B cell (primary cell): Measurements from ENCODE around the gene HSD17B4. TPM values are rescaled to one million over a fixed set of nuclear protein-coding genes. Genes with fewer than 3 reads are reported as not detected.

Experiments used
- ATAC-seq: fragments of 200-7000 bp; cut with Tn5 transposase; one replicate; pipeline ENCODE4 v1.10.0; 2021; ENCODE audit warnings: low read depth, mild to moderate bottlenecking, moderate number of reproducible peaks, moderate library complexity
- CTCF ChIA-PET: fragments of 350-600 bp; sonication (Branson Sonifier 250); formaldehyde crosslinking; loops from one replicate; lab custom pipeline; 2021; ENCODE audit warnings: antibody characterized with exemption, inconsistent platforms; lab: Charles Lee
- POLR2A ChIA-PET: fragments of 350-600 bp; sonication (Branson Sonifier 250); formaldehyde crosslinking; loops from one replicate; lab custom pipeline; 2021; ENCODE audit warnings: antibody characterized with exemption; lab: Charles Lee
- DNase-seq: peaks from one replicate; pipeline ENCODE4 v3.0.0; 2013
- H2AFZ ChIP-seq: 2 replicates; pipeline ENCODE4 v1.6.1; 2012; ENCODE audit warnings: mild to moderate bottlenecking, low read depth, low read length; ENCODE audit not compliant: insufficient read depth, poor library complexity, severe bottlenecking
- H3K27ac ChIP-seq, 2 donors: 1 replicate in 1 of 2; 2 replicates in 1 of 2; pipeline ENCODE4 v1.5.1; 2012 to 2013; ENCODE audit warnings: low read length in 2 of 2, mild to moderate bottlenecking in 2 of 2, moderate library complexity in 1 of 2
- H3K27me3 ChIP-seq, 4 experiments: fragments of 200-600 bp in 1 of 4; sonication (generic) in 1 of 4; replicated peaks in 1 of 4; 1 replicate in 2 of 4; 2 replicates in 2 of 4; pipeline versions ENCODE4 v1.6.1 to v1.7.0; 2013 to 2016; ENCODE audit warnings: low read length in 3 of 4, mild to moderate bottlenecking in 2 of 4, mixed read lengths in 1 of 4, moderate library complexity in 1 of 4; ENCODE audit not compliant: insufficient read depth in 4 of 4, control insufficient read depth in 3 of 4; ENCODE audit errors: control extremely low read depth in 1 of 4
- H3K36me3 ChIP-seq, 2 experiments: replicated peaks in 1 of 2; 1 replicate in 1 of 2; 2 replicates in 1 of 2; pipeline versions ENCODE4 v1.6.1 to v1.7.1; 2013; ENCODE audit warnings: low read length in 1 of 2; ENCODE audit not compliant: insufficient read depth in 2 of 2, control insufficient read depth in 1 of 2; ENCODE audit errors: control extremely low read depth in 1 of 2, extremely low read depth in 1 of 2
- H3K4me1 ChIP-seq, 2 donors: fragments of 200-600 bp in 1 of 2; sonication (generic) in 1 of 2; 1 replicate in 1 of 2; 2 replicates in 1 of 2; pipeline versions ENCODE4 v1.5.1 to v1.6.1; 2013 to 2017; ENCODE audit warnings: low read length in 2 of 2; ENCODE audit not compliant: control insufficient read depth in 2 of 2, insufficient read depth in 2 of 2
- H3K4me2 ChIP-seq: replicated peaks from 2 replicates; pipeline ENCODE3; 2012; ENCODE audit warnings: mild to moderate bottlenecking, low read depth, low read length; ENCODE audit not compliant: poor library complexity, severe bottlenecking
- H3K4me3 ChIP-seq, 5 experiments: fragments of 200-600 bp in 1 of 5; sonication (generic) in 1 of 5; 1 replicate in 3 of 5; 2 replicates in 2 of 5; pipeline versions ENCODE4 v1.5.1 to v1.7.0; 2011 to 2016; ENCODE audit warnings: low read length in 4 of 5, mild to moderate bottlenecking in 4 of 5, low read depth in 2 of 5, control low read depth in 1 of 5, moderate library complexity in 1 of 5; ENCODE audit not compliant: insufficient read depth in 1 of 5; ENCODE audit errors: control extremely low read depth in 1 of 5, extremely low read depth in 1 of 5
- H3K79me2 ChIP-seq: fragments of 200-600 bp; sonication (generic); one replicate; pipeline ENCODE4 v1.6.0; 2016; ENCODE audit warnings: low read length; ENCODE audit not compliant: control insufficient read depth, insufficient read depth
- H3K9ac ChIP-seq: fragments of 200-600 bp; sonication (generic); 2 replicates; pipeline ENCODE4 v1.6.1; 2017; ENCODE audit warnings: mild to moderate bottlenecking, low read length, moderate library complexity
- H3K9me3 ChIP-seq, 3 donors: one replicate each; pipeline versions ENCODE4 v1.6.1 to v1.7.1; 2013; ENCODE audit warnings: low read length in 2 of 3; ENCODE audit not compliant: control insufficient read depth in 2 of 3, insufficient read depth in 1 of 3; ENCODE audit errors: control extremely low read depth in 1 of 3
- H4K20me1 ChIP-seq: 2 replicates; pipeline ENCODE4 v1.6.0; 2012; ENCODE audit warnings: mild to moderate bottlenecking, low read length; ENCODE audit not compliant: insufficient read depth, control insufficient read depth, poor library complexity, severe bottlenecking
- H3K27ac Mint-ChIP-seq: one replicate; pipeline ENCODE4 v1.8.0; 2021; ENCODE audit warnings: mixed read lengths
- H3K27me3 Mint-ChIP-seq: one replicate; pipeline ENCODE4 v1.8.0; 2021; ENCODE audit warnings: mixed read lengths
- H3K4me1 Mint-ChIP-seq: one replicate; pipeline ENCODE4 v1.8.0; 2021; ENCODE audit warnings: mixed read lengths
- H3K4me3 Mint-ChIP-seq: one replicate; pipeline ENCODE4 v1.8.0; 2021; ENCODE audit warnings: mixed read lengths
- H3K9me3 Mint-ChIP-seq: one replicate; pipeline ENCODE4 v1.8.0; 2022; ENCODE audit warnings: mixed read lengths; ENCODE audit not compliant: insufficient read depth
- EZH2 ChIP-seq: IDR thresholded peaks from 2 replicates; pipeline ENCODE4 v1.6.1; 2012; ENCODE audit warnings: borderline replicate concordance, low read depth, mild to moderate bottlenecking, moderate library complexity, low read length; ENCODE audit not compliant: insufficient read depth, poor library complexity, severe bottlenecking
- WGBS: methylation state at CpG from one replicate; pipeline ENCODE4 v1.1.5; 2013; ENCODE audit warnings: missing lambda C conversion rate; ENCODE audit not compliant: insufficient coverage; 5-methylcytosine and 5-hydroxymethylcytosine counted together
- intact Hi-C: fragments of 100-400 bp; cut with micrococcal nuclease; formaldehyde crosslinking; loops from one replicate; pipeline ENCODE4 v1.10.0; 2022
- polyA plus RNA-seq: library from polyadenylated mRNA; depleted of rRNA; stranded (reverse); fragments of >200 nt; gene quantifications from 2 replicates; pipeline ENCODE4 v1.2.3, GENCODE V29; 2012
- total RNA-seq, 2 donors: library from RNA; stranded (reverse); fragments of 120-200 nt in 1 of 2; gene quantifications; 1 replicate in 1 of 2; 2 replicates in 1 of 2; pipeline versions ENCODE4 v1.2.3 to v1.2.4, GENCODE V29; 2013 to 2022
- TF ChIP-seq, protein P1 (sequence below): fragments of 200-600 bp; IDR thresholded peaks from one replicate; pipeline ENCODE4 v1.8.0; 2022; ENCODE audit warnings: antibody characterized with exemption, mild to moderate bottlenecking

Gene HSD17B4
- total and polyA plus RNA-seq, 2 donors (not counting 1 experiment from before 2014, with no cell fraction given), result 114 to 125 TPM

DNA sequence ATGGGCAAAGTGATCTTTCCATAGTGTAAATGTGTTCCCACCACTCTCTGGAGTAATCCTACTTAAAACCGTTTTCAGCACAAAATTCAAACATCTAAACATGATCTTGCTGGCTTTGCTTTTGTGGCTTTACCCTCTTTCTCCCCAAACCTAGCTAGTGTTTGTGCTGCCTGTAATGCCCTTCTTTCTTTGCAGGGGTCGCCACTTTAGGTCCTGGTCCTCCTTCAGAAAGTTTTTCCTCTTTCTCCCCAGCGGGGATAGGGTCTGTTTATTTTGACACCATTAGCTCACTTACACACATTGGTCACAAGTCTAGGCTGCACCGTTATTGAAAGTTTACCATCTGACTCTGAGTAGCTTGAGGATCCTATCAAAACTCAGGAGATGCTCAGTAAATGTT, 736 bp upstream of the HSD17B4 start:
- H3K27me3 ChIP-seq, result no peaks in the 10 kb centered on the region
- peaks cover 0 to 12% (median 0%) of the 10 kb centered on the region in 3 donors for H3K9me3 ChIP-seq
- DNase-seq (no peak), ATAC-seq (no peak)
- no peaks in the 10 kb centered on the region for H4K20me1 ChIP-seq
- H3K4me1 Mint-ChIP-seq, result peaks cover 49% of the 10 kb centered on the region
- intact Hi-C loops, result loop anchor here (5.0 kb wide), 2 partner anchors 39 to 429 kb away; no protein-coding TSS in a partner anchor
- H3K79me2 ChIP-seq, result peaks cover 27% of the 10 kb centered on the region
- H3K4me3 ChIP-seq, result no peak overlapping the region
- peak overlapping the region; percentile 92 for H2AFZ ChIP-seq
- H3K27me3 Mint-ChIP-seq, result no peaks in the 10 kb centered on the region
- H3K27ac ChIP-seq, result peak overlapping the region in 1 of 2 donors; percentile 87
- H3K9me3 Mint-ChIP-seq, result peaks cover 4% of the 10 kb centered on the region
- H3K36me3 ChIP-seq, result peaks cover 0 to 1% of the 10 kb centered on the region in 2 experiments
- ChIA-PET CTCF (interaction anchor here (3.3 kb wide), 1 partner anchor 17 kb away, joined by 10 read pairs; no protein-coding TSS in a partner anchor), POLR2A (interaction anchor here (0.7 to 1.2 kb wide), 2 partner anchors 38 to 412 kb away, joined by 3 to 4 read pairs; no protein-coding TSS in a partner anchor)
- peak overlapping the region; percentile 88 for H3K4me2 ChIP-seq
- TF ChIP-seq, protein P1, sequence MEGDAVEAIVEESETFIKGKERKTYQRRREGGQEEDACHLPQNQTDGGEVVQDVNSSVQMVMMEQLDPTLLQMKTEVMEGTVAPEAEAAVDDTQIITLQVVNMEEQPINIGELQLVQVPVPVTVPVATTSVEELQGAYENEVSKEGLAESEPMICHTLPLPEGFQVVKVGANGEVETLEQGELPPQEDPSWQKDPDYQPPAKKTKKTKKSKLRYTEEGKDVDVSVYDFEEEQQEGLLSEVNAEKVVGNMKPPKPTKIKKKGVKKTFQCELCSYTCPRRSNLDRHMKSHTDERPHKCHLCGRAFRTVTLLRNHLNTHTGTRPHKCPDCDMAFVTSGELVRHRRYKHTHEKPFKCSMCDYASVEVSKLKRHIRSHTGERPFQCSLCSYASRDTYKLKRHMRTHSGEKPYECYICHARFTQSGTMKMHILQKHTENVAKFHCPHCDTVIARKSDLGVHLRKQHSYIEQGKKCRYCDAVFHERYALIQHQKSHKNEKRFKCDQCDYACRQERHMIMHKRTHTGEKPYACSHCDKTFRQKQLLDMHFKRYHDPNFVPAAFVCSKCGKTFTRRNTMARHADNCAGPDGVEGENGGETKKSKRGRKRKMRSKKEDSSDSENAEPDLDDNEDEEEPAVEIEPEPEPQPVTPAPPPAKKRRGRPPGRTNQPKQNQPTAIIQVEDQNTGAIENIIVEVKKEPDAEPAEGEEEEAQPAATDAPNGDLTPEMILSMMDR, result no peak
- TF ChIP-seq EZH2, result no peak
- H3K4me1 ChIP-seq, result peaks cover 32% of the 10 kb centered on the region in 2 donors
- peak overlapping the region; percentile 97 for H3K27ac Mint-ChIP-seq
- whole genome bisulfite sequencing, result 100% methylated on average over 1 of the region's 4 CpGs
- H3K4me3 Mint-ChIP-seq, result peak overlapping the region; percentile 96
- no peak overlapping the region for H3K9ac ChIP-seq

DNA sequence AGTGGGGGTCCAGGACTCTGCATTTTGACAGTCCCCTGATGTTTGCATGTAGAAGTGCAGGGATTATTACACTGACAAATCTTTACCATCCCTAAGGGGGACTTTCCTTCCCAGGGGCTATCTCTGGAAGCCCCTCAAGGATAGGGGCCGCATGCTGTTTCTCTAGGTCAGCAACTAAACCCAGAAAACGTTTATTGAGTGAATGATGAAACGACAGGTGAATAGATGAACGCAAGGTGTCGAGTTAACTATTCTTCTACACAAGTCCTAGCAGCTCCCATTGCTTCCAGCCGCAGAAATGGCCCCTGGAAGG, 281 bp upstream of the HSD17B4 start:
- H3K4me3 ChIP-seq, result peak overlapping the region; percentile 69 to 89 (median 77)
- peaks cover 27% of the 10 kb centered on the region for H3K79me2 ChIP-seq
- TF ChIP-seq EZH2, result no peak
- TF ChIP-seq, protein P1, result no peak
- H3K4me2 ChIP-seq, result peak overlapping the region; percentile 88
- 20% methylated on average over 3 of the region's 6 CpGs for WGBS
- ChIA-PET CTCF (interaction anchor here (0.9 to 3.3 kb wide), 2 partner anchors 17 to 19 kb away, joined by 3 to 10 read pairs; no protein-coding TSS in a partner anchor), POLR2A (interaction anchor here (0.7 to 1.2 kb wide), 2 partner anchors 39 to 412 kb away, joined by 3 to 4 read pairs; no protein-coding TSS in a partner anchor)
- H2AFZ ChIP-seq, result peak overlapping the region; percentile 92
- H3K27me3 ChIP-seq, result no peaks in the 10 kb centered on the region
- peak overlapping the region; percentile 97 for H3K27ac Mint-ChIP-seq
- peaks cover 4% of the 10 kb centered on the region for H3K9me3 Mint-ChIP-seq
- peak overlapping the region; percentile 88 for H3K9ac ChIP-seq
- peaks cover 0 to 1% of the 10 kb centered on the region in 2 experiments for H3K36me3 ChIP-seq
- H3K27ac ChIP-seq, result peak overlapping the region; percentile 86 to 87
- no peaks in the 10 kb centered on the region for H4K20me1 ChIP-seq
- ATAC-seq (no peak), DNase-seq (no peak)
- peaks cover 0 to 12% (median 0%) of the 10 kb centered on the region in 3 donors for H3K9me3 ChIP-seq
- intact Hi-C loops, result loop anchor here (1.0 to 5.0 kb wide), 5 partner anchors 40 to 464 kb away; partner anchors contain the start of genes DMXL1 and DTWD2
- peaks cover 32% of the 10 kb centered on the region in 2 donors for H3K4me1 ChIP-seq
- H3K4me3 Mint-ChIP-seq, result peak overlapping the region; percentile 96
- H3K4me1 Mint-ChIP-seq, result peaks cover 50% of the 10 kb centered on the region
- H3K27me3 Mint-ChIP-seq, result no peaks in the 10 kb centered on the region
